Measurements from ENCODE around the gene PURA.

DNA sequence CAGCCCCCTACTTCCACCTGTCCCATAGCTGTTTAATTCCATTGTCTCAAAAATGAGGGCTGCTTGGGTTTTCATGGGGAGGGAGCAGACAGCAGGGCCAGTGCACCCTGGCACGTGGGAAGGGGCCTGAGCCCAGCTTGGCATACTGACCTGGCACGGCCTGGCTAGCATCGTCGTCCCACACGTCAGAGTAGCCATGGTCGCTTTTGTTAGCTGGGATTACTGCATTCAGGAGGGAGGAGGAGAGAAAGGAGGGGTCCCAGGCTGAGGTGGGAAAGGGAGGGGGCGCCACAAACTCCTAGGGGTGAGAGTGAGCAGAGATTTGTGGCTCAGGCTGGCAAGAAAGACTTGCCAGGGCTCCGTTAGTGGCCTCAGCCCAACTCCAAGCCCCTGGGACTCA, 40.0 kb downstream of the PURA start:
- TF ChIP-seq, protein P1, sequence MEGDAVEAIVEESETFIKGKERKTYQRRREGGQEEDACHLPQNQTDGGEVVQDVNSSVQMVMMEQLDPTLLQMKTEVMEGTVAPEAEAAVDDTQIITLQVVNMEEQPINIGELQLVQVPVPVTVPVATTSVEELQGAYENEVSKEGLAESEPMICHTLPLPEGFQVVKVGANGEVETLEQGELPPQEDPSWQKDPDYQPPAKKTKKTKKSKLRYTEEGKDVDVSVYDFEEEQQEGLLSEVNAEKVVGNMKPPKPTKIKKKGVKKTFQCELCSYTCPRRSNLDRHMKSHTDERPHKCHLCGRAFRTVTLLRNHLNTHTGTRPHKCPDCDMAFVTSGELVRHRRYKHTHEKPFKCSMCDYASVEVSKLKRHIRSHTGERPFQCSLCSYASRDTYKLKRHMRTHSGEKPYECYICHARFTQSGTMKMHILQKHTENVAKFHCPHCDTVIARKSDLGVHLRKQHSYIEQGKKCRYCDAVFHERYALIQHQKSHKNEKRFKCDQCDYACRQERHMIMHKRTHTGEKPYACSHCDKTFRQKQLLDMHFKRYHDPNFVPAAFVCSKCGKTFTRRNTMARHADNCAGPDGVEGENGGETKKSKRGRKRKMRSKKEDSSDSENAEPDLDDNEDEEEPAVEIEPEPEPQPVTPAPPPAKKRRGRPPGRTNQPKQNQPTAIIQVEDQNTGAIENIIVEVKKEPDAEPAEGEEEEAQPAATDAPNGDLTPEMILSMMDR (IDR thresholded peaks at IDR 0.05 in 8 of 11, conservative IDR thresholded peaks at IDR 0.05 in 3 of 11) = no peak
- TF ChIP-seq POLR2A (IDR thresholded peaks at IDR 0.05) = no peak
- TF ChIP-seq POLR2AphosphoS5 (IDR thresholded peaks at IDR 0.05) = no peak

All from spleen (tissue), 7 donors.